Measurements from ENCODE around the gene METTL1.
"Not testable (repeated sequence)": the region's sequence is repeated elsewhere in the genome, so short reads cannot be mapped to it uniquely, and the experiment has no call there.

Gene METTL1

DNA sequence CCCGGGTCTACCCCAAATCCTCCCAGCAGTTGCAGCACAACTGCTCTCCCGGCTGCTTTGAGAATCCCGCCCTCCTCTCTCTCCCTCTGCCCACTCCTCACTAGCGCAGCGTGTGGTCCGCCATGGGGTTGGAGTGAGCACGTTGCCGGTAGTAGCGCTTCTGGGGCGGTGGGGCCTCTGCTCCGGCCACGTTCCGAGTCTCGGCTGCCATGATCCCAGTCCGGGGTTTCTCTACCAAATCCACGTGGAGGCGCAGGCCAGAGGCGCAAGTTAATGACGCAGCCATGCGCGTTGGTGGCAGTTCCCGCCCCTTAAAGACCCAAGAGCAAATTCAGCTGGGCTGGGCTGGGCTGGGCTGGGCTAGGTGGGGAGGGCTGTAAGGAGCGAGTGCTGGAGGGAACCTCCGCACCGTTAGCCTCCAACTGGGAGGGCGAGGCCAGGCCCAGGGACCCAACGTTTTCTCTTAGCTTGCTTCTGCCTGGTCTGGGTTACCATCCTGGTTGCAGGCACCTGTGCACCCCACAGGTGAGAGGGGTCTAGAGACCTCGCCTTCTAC, at the start of gene METTL1:
METTL1 (minus strand) TSS at position 233 of the 556 bp plus-strand sequence; CDS start at position 211, 22 bp downstream.
- H3K9ac ChIP-seq (ENCODE audit: low read depth in 1 of 2, low read length in 2 of 2), result peak within 1 kb of the TSS; percentile 84 to 98
- H3K4me1 ChIP-seq (ENCODE audit: control insufficient read depth in 1 of 2, insufficient read depth in 2 of 2, low read length in 2 of 2), result peaks cover 14 to 19% of the 10 kb centered on the region in 2 donors
- no peaks in the 10 kb centered on the region for H3K9me3 ChIP-seq (ENCODE audit: control insufficient read depth in 1 of 2, low read length in 2 of 2)
- peak within 1 kb of the TSS; percentile 96 for H3K27ac ChIP-seq (ENCODE audit: low read depth, low read length)
- H3K27me3 ChIP-seq (ENCODE audit: control insufficient read depth in 1 of 2, insufficient read depth in 2 of 2, low read length in 2 of 2), result peaks cover 4 to 5% of the 10 kb centered on the region in 2 donors
- H3K4me3 ChIP-seq (ENCODE audit: low read depth in 1 of 2, low read length in 2 of 2), result peak within 1 kb of the TSS; percentile 94 to 97
- H3K36me3 ChIP-seq (ENCODE audit: control insufficient read depth in 1 of 2, insufficient read depth in 2 of 2, low read length in 2 of 2), result peaks cover 5 to 19% of the 10 kb centered on the region in 2 donors

- peaks cover 33 to 59% of the 10 kb centered on the region in 2 donors for H3K36me3 ChIP-seq (ENCODE audit: control insufficient read depth in 1 of 2, insufficient read depth in 2 of 2, low read length in 2 of 2)
- not testable (repeated sequence) for H3K9ac ChIP-seq (ENCODE audit: low read depth in 1 of 2, low read length in 2 of 2); H3K4me3 ChIP-seq (ENCODE audit: low read depth in 1 of 2, low read length in 2 of 2); H3K27me3 ChIP-seq (ENCODE audit: control insufficient read depth in 1 of 2, insufficient read depth in 2 of 2, low read length in 2 of 2); H3K27ac ChIP-seq (ENCODE audit: low read depth, low read length); H3K9me3 ChIP-seq (ENCODE audit: control insufficient read depth in 1 of 2, low read length in 2 of 2)
- H3K4me1 ChIP-seq (ENCODE audit: control insufficient read depth in 1 of 2, insufficient read depth in 2 of 2, low read length in 2 of 2), result peaks cover 15 to 18% of the 10 kb centered on the region in 2 donors
Measured at GRCh38 chr12:57821015-57821414, 49.1 kb upstream of the METTL1 start.

DNA sequence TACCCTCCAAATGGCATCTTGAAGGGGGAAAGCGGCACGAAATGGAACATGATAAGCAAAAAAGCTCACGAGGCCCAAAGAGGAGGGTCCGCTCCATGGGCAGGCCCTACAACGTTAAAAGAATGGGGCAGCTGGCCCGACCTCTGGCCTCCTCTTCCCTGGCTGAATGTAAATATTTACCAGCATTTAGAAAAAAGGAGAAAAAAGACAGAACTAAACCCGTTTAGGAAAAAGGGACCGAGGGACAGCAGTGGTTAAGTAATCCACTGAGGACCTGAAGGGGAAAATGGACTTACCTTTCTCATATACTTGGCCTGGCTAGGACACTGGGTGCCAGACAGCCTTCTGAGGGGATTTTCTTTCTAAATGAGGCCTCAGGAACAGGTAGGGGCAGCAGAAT, 48.2 kb upstream of the METTL1 start:
- H3K27me3 ChIP-seq (ENCODE audit: control insufficient read depth in 1 of 2, insufficient read depth in 2 of 2, low read length in 2 of 2); H3K27ac ChIP-seq (ENCODE audit: low read depth, low read length); H3K4me3 ChIP-seq (ENCODE audit: low read depth in 1 of 2, low read length in 2 of 2); H3K9ac ChIP-seq (ENCODE audit: low read depth in 1 of 2, low read length in 2 of 2); H3K9me3 ChIP-seq (ENCODE audit: control insufficient read depth in 1 of 2, low read length in 2 of 2): not testable (repeated sequence)
- Histone ChIP-seq H3K36me3 (ENCODE audit: control insufficient read depth in 1 of 2, insufficient read depth in 2 of 2, low read length in 2 of 2) (peaks cover 29 to 50% of the 10 kb centered on the region in 2 donors), H3K4me1 (ENCODE audit: control insufficient read depth in 1 of 2, insufficient read depth in 2 of 2, low read length in 2 of 2) (peaks cover 19 to 21% of the 10 kb centered on the region in 2 donors)

- Histone ChIP-seq H3K36me3 (ENCODE audit: control insufficient read depth in 1 of 2, insufficient read depth in 2 of 2, low read length in 2 of 2) (peaks cover 8 to 28% of the 10 kb centered on the region in 2 donors), H3K4me1 (ENCODE audit: control insufficient read depth in 1 of 2, insufficient read depth in 2 of 2, low read length in 2 of 2) (peaks cover 19 to 21% of the 10 kb centered on the region in 2 donors)
- H3K9me3 ChIP-seq (ENCODE audit: control insufficient read depth in 1 of 2, low read length in 2 of 2); H3K9ac ChIP-seq (ENCODE audit: low read depth in 1 of 2, low read length in 2 of 2); H3K27ac ChIP-seq (ENCODE audit: low read depth, low read length); H3K27me3 ChIP-seq (ENCODE audit: control insufficient read depth in 1 of 2, insufficient read depth in 2 of 2, low read length in 2 of 2); H3K4me3 ChIP-seq (ENCODE audit: low read depth in 1 of 2, low read length in 2 of 2): not testable (repeated sequence)
Measured at GRCh38 chr12:57817990-57818331, 46.1 kb upstream of the METTL1 start.

GRCh38 chr12:57817261-57817989, 45.5 kb upstream of the METTL1 start:
- Histone ChIP-seq H3K27me3 (ENCODE audit: control insufficient read depth in 1 of 2, insufficient read depth in 2 of 2, low read length in 2 of 2) (no peaks in the 10 kb centered on the region), H3K9me3 (ENCODE audit: control insufficient read depth in 1 of 2, low read length in 2 of 2) (no peaks in the 10 kb centered on the region), H3K4me3 (ENCODE audit: low read depth in 1 of 2, low read length in 2 of 2) (no peak overlapping the region), H3K27ac (ENCODE audit: low read depth, low read length) (no peak overlapping the region), H3K36me3 (ENCODE audit: control insufficient read depth in 1 of 2, insufficient read depth in 2 of 2, low read length in 2 of 2) (peaks cover 2 to 27% of the 10 kb centered on the region in 2 donors), H3K4me1 (ENCODE audit: control insufficient read depth in 1 of 2, insufficient read depth in 2 of 2, low read length in 2 of 2) (peaks cover 19 to 21% of the 10 kb centered on the region in 2 donors), H3K9ac (ENCODE audit: low read depth in 1 of 2, low read length in 2 of 2) (no peak overlapping the region)

DNA sequence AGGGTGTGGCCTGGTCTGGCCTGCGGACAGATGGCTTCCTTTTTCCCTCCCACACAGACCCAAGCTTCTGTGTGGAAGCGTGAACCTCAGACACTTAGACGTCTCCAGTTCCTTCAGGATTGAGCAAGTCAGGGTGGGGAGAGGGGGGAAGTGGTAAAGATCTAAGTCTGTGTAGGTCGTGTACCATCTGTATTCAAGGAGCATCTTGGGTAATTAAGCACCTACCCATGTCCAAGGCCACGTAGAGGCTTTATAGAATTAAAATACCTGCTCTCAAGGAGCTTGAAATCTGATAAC, 44.9 kb upstream of the METTL1 start:
- H3K27me3 ChIP-seq (ENCODE audit: control insufficient read depth in 1 of 2, insufficient read depth in 2 of 2, low read length in 2 of 2), result no peaks in the 10 kb centered on the region
- no peak overlapping the region for H3K27ac ChIP-seq (ENCODE audit: low read depth, low read length)
- H3K9ac ChIP-seq (ENCODE audit: low read depth in 1 of 2, low read length in 2 of 2), result no peak overlapping the region
- no peak overlapping the region for H3K4me3 ChIP-seq (ENCODE audit: low read depth in 1 of 2, low read length in 2 of 2)
- no peaks in the 10 kb centered on the region for H3K9me3 ChIP-seq (ENCODE audit: control insufficient read depth in 1 of 2, low read length in 2 of 2)
- peaks cover 19 to 21% of the 10 kb centered on the region in 2 donors for H3K4me1 ChIP-seq (ENCODE audit: control insufficient read depth in 1 of 2, insufficient read depth in 2 of 2, low read length in 2 of 2)
- peaks cover 0 to 20% of the 10 kb centered on the region in 2 donors for H3K36me3 ChIP-seq (ENCODE audit: control insufficient read depth in 1 of 2, insufficient read depth in 2 of 2, low read length in 2 of 2)

- H3K27ac ChIP-seq (ENCODE audit: low read depth, low read length), result no peak overlapping the region
- H3K27me3 ChIP-seq (ENCODE audit: control insufficient read depth in 1 of 2, insufficient read depth in 2 of 2, low read length in 2 of 2), result no peaks in the 10 kb centered on the region
- no peaks in the 10 kb centered on the region for H3K9me3 ChIP-seq (ENCODE audit: control insufficient read depth in 1 of 2, low read length in 2 of 2)
- H3K36me3 ChIP-seq (ENCODE audit: control insufficient read depth in 1 of 2, insufficient read depth in 2 of 2, low read length in 2 of 2), result peaks cover 0 to 15% of the 10 kb centered on the region in 2 donors
- no peak overlapping the region for H3K9ac ChIP-seq (ENCODE audit: low read depth in 1 of 2, low read length in 2 of 2)
- no peak overlapping the region for H3K4me3 ChIP-seq (ENCODE audit: low read depth in 1 of 2, low read length in 2 of 2)
- peaks cover 19 to 21% of the 10 kb centered on the region in 2 donors for H3K4me1 ChIP-seq (ENCODE audit: control insufficient read depth in 1 of 2, insufficient read depth in 2 of 2, low read length in 2 of 2)
Measured at GRCh38 chr12:57816001-57816854, 44.3 kb upstream of the METTL1 start.

DNA sequence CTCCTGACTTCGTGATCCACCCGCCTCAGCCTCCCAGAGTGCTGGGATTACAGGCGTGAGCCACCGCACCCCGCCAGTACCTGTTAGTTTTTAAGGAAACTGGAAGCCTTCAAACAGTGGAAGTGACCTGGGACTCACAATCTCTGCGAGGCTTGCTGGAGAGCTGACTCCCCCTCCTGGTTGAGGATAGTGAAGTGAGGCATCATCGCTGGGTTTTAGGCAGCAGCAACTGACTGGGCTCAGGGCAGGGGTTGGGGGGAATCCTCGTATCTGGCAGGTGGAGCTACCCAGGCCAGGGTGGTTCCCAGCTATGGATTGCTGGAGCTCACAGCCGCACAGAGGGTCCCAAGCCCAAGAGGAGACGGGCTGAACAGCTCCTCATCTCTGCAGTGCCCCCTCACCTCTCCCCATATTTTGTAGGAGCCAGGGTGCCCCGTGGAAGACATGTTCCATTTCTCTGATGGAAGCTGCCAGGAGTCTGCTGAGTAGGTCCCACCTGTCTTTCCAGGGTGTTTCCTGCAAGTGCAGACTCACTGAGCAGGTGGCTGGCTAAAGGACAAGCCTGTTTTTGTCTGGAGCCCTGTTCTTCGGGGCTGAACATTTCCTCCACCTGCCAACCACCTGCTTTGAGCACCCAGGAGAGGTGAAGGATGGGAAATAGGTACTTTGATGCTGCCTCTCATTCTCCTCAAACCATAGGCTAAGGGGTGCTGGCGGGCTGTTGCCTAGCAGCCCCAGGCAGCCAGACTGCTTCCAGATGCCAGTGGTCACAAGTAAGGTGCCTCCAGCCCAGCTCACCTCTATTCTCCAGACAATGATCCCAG, 43.5 kb upstream of the METTL1 start:
- H3K4me3 ChIP-seq (ENCODE audit: low read depth in 1 of 2, low read length in 2 of 2), result no peak overlapping the region
- no peaks in the 10 kb centered on the region for H3K27me3 ChIP-seq (ENCODE audit: control insufficient read depth in 1 of 2, insufficient read depth in 2 of 2, low read length in 2 of 2)
- no peak overlapping the region for H3K9ac ChIP-seq (ENCODE audit: low read depth in 1 of 2, low read length in 2 of 2)
- H3K9me3 ChIP-seq (ENCODE audit: control insufficient read depth in 1 of 2, low read length in 2 of 2), result no peaks in the 10 kb centered on the region
- H3K27ac ChIP-seq (ENCODE audit: low read depth, low read length), result no peak overlapping the region
- peaks cover 19 to 21% of the 10 kb centered on the region in 2 donors for H3K4me1 ChIP-seq (ENCODE audit: control insufficient read depth in 1 of 2, insufficient read depth in 2 of 2, low read length in 2 of 2)
- peaks cover 0 to 6% of the 10 kb centered on the region in 2 donors for H3K36me3 ChIP-seq (ENCODE audit: control insufficient read depth in 1 of 2, insufficient read depth in 2 of 2, low read length in 2 of 2)

GRCh38 chr12:57813971-57814772, 42.3 kb upstream of the METTL1 start:
- H3K9ac ChIP-seq (ENCODE audit: low read depth in 1 of 2, low read length in 2 of 2), result no peak overlapping the region
- H3K4me3 ChIP-seq (ENCODE audit: low read depth in 1 of 2, low read length in 2 of 2), result no peak overlapping the region
- H3K27ac ChIP-seq (ENCODE audit: low read depth, low read length), result no peak overlapping the region
- no peaks in the 10 kb centered on the region for H3K27me3 ChIP-seq (ENCODE audit: control insufficient read depth in 1 of 2, insufficient read depth in 2 of 2, low read length in 2 of 2)
- peaks cover 19 to 21% of the 10 kb centered on the region in 2 donors for H3K4me1 ChIP-seq (ENCODE audit: control insufficient read depth in 1 of 2, insufficient read depth in 2 of 2, low read length in 2 of 2)
- H3K36me3 ChIP-seq (ENCODE audit: control insufficient read depth in 1 of 2, insufficient read depth in 2 of 2, low read length in 2 of 2), result peaks cover 0 to 7% of the 10 kb centered on the region in 2 donors
- no peaks in the 10 kb centered on the region for H3K9me3 ChIP-seq (ENCODE audit: control insufficient read depth in 1 of 2, low read length in 2 of 2)

All from duodenal mucosa (tissue), 2 donors.